GM06990 (cell line): Measurements from ENCODE around the gene SPIC.

Experiments
- DNase-seq: peaks from one replicate; pipeline ENCODE4 v3.0.0-alpha.2; 2011; ENCODE audit not compliant: insufficient read length; ENCODE audit errors: extremely low read depth
- H3K27me3 ChIP-seq: replicated peaks from 2 replicates; pipeline ENCODE4 v1.6.0; 2011; ENCODE audit warnings: low read length; ENCODE audit not compliant: control insufficient read depth, insufficient read depth
- H3K36me3 ChIP-seq: 2 replicates; pipeline ENCODE4 v1.5.1; 2011; ENCODE audit warnings: low read length; ENCODE audit not compliant: control insufficient read depth, insufficient read depth
- H3K4me3 ChIP-seq: replicated peaks from 2 replicates; pipeline ENCODE4 v1.5.1; 2011; ENCODE audit warnings: low read depth, mild to moderate bottlenecking, control low read depth, low read length
- TF ChIP-seq, protein P1 (sequence below): IDR thresholded peaks from 2 replicates; pipeline ENCODE4 v1.5.1; 2011; ENCODE audit warnings: low read length, control low read depth, mild to moderate bottlenecking, inconsistent platforms; ENCODE audit not compliant: insufficient read depth, poor library complexity, severe bottlenecking

The SPIC gene

DNA sequence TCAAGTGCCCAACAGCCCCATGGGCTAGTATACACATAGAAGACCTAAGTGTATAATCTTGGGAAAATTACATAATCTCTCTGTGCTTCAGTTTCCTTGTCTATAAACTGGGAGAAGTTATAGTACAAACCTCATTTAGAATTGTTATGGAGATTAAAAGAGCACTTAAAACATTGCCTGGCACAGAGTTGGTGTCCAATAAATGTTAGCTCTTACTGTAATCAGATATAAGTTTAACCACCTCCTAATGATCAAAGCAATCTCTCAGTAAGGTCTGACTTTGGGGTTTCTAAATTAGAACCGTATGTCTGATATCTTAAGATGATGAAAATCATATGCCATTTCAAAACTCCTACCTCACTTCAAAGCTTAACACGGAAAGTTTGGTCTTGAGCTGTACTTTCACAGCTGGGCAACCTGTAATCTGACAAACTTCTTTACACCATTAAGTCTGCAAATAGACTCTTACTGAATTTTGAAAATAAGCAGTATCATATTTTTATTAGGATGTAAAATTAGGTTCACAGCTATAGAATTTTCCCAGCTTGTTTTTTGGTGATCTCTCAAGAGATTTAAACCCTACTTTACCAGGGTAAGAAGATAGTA is 61.0 kb downstream of the SPIC start:
- H3K27me3 ChIP-seq = no peaks in the 10 kb centered on the region
- no peak for DNase-seq
- TF ChIP-seq, protein P1, sequence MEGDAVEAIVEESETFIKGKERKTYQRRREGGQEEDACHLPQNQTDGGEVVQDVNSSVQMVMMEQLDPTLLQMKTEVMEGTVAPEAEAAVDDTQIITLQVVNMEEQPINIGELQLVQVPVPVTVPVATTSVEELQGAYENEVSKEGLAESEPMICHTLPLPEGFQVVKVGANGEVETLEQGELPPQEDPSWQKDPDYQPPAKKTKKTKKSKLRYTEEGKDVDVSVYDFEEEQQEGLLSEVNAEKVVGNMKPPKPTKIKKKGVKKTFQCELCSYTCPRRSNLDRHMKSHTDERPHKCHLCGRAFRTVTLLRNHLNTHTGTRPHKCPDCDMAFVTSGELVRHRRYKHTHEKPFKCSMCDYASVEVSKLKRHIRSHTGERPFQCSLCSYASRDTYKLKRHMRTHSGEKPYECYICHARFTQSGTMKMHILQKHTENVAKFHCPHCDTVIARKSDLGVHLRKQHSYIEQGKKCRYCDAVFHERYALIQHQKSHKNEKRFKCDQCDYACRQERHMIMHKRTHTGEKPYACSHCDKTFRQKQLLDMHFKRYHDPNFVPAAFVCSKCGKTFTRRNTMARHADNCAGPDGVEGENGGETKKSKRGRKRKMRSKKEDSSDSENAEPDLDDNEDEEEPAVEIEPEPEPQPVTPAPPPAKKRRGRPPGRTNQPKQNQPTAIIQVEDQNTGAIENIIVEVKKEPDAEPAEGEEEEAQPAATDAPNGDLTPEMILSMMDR = no peak

More for the DNA sequence above, 61.0 kb downstream of the SPIC start:
- Histone ChIP-seq H3K4me3 (no peak overlapping the region), H3K36me3 (no peaks in the 10 kb centered on the region)
